DND-41 (cell line): ENCODE results near the gene ARHGAP22.
"Not testable (repeated sequence)": the region's sequence is repeated elsewhere in the genome, so short reads cannot be mapped to it uniquely, and the experiment has no call there.

Experiments used
- ATAC-seq: fragments of 200-7000 bp; cut with Tn5 transposase; 3 replicates; pipeline ENCODE4 v1.9.1; 2021; ENCODE audit warnings: low read depth; ENCODE audit not compliant: insufficient read depth
- DNase-seq: peaks from one replicate; pipeline ENCODE4 v3.0.0-alpha.2; 2020
- H2AFZ ChIP-seq: 2 replicates; pipeline ENCODE4 v1.6.0; 2012; ENCODE audit warnings: low read depth, low read length
- H3K27ac ChIP-seq: 2 replicates; pipeline ENCODE4 v1.5.1; 2012; ENCODE audit warnings: low read length, inconsistent platforms
- H3K27me3 ChIP-seq: fragments of 200-600 bp; sonication (generic); 2 replicates; pipeline ENCODE4 v1.6.0; 2012; ENCODE audit warnings: low read length, mild to moderate bottlenecking, inconsistent platforms; ENCODE audit not compliant: insufficient read depth, poor library complexity
- H3K36me3 ChIP-seq: 2 replicates; pipeline ENCODE4 v1.5.1; 2012; ENCODE audit warnings: low read length, inconsistent platforms; ENCODE audit not compliant: insufficient read depth
- H3K4me1 ChIP-seq: 2 replicates; pipeline ENCODE4 v1.5.1; 2012; ENCODE audit warnings: mild to moderate bottlenecking, low read length; ENCODE audit not compliant: insufficient read depth
- H3K4me2 ChIP-seq: 2 replicates; pipeline ENCODE4 v1.6.0; 2012; ENCODE audit warnings: mild to moderate bottlenecking, moderate library complexity, low read length, inconsistent platforms; ENCODE audit not compliant: insufficient read depth
- H3K4me3 ChIP-seq, 2 experiments: fragments of 200-600 bp in 1 of 2; shearing (Covaris generic) in 1 of 2; 2 replicates each; pipeline ENCODE4 v1.5.1; 2012 to 2016; ENCODE audit warnings: inconsistent platforms in 2 of 2, low read length in 2 of 2, mild to moderate bottlenecking in 2 of 2, low read depth in 1 of 2, moderate library complexity in 1 of 2
- H3K79me2 ChIP-seq: 2 replicates; pipeline ENCODE4 v1.6.0; 2012; ENCODE audit warnings: low read length, inconsistent platforms; ENCODE audit not compliant: insufficient read depth
- H3K9ac ChIP-seq: 2 replicates; pipeline ENCODE4 v1.6.0; 2012; ENCODE audit warnings: low read depth, mild to moderate bottlenecking, inconsistent platforms, low read length, moderate library complexity
- H3K9me3 ChIP-seq: 2 replicates; pipeline ENCODE4 v1.5.1; 2012; ENCODE audit warnings: low read length, moderate library complexity, mild to moderate bottlenecking, inconsistent platforms; ENCODE audit not compliant: insufficient read depth, severe bottlenecking
- H4K20me1 ChIP-seq: 2 replicates; pipeline ENCODE4 v1.6.0; 2012; ENCODE audit warnings: low read length; ENCODE audit not compliant: insufficient read depth
- CTCF ChIP-seq: IDR thresholded peaks from 2 replicates; pipeline ENCODE4 v1.5.1; 2012; ENCODE audit warnings: borderline replicate concordance, low read length, moderate library complexity, mild to moderate bottlenecking; ENCODE audit not compliant: poor library complexity, severe bottlenecking; ENCODE audit errors: extremely low read depth
- EZH2 ChIP-seq: IDR thresholded peaks from 3 replicates; pipeline ENCODE4 v1.6.1; 2012; ENCODE audit warnings: borderline replicate concordance, low read depth, mild to moderate bottlenecking, moderate library complexity, low read length, inconsistent platforms; ENCODE audit not compliant: severe bottlenecking

ARHGAP22 gene

GRCh38 chr10:48428896-48429295, 176.0 kb downstream of the ARHGAP22 start:
- Histone ChIP-seq H4K20me1 (no peaks in the 10 kb centered on the region), H3K4me3 (no peak overlapping the region), H3K9ac (no peak overlapping the region), H3K27me3 (no peaks in the 10 kb centered on the region), H3K27ac (no peak overlapping the region), H2AFZ (no peak overlapping the region), H3K36me3 (peaks cover 54% of the 10 kb centered on the region; the same call in 1 of the 2 replicates), H3K4me2 (no peak overlapping the region), H3K4me1 (no peaks in the 10 kb centered on the region), H3K79me2 (no peaks in the 10 kb centered on the region), H3K9me3 (no peaks in the 10 kb centered on the region)
- no peak for ATAC-seq
- no peak for TF ChIP-seq CTCF
- TF ChIP-seq EZH2, result no peak
- no peak for DNase-seq

- H3K36me3 ChIP-seq, result peaks cover 29% of the 10 kb centered on the region; the same call in 1 of the 2 replicates
- DNase-seq (no peak), ATAC-seq (no peak)
- H4K20me1 ChIP-seq, result no peaks in the 10 kb centered on the region
- no peak overlapping the region for H2AFZ ChIP-seq
- H3K79me2 ChIP-seq, result no peaks in the 10 kb centered on the region
- H3K27ac ChIP-seq, result no peak overlapping the region
- H3K4me1 ChIP-seq, result no peaks in the 10 kb centered on the region
- no peak overlapping the region for H3K9ac ChIP-seq
- H3K27me3 ChIP-seq, result no peaks in the 10 kb centered on the region
- TF ChIP-seq EZH2, result no peak
- TF ChIP-seq CTCF, result no peak
- no peak overlapping the region for H3K4me3 ChIP-seq
- H3K4me2 ChIP-seq, result no peak overlapping the region
- no peaks in the 10 kb centered on the region for H3K9me3 ChIP-seq
Observed at GRCh38 chr10:48423884-48424283, 181.0 kb downstream of the ARHGAP22 start.

GRCh38 chr10:48421862-48422261, 183.0 kb downstream of the ARHGAP22 start:
- not testable (repeated sequence) for H3K9me3 ChIP-seq, H4K20me1 ChIP-seq, H3K4me2 ChIP-seq, H3K4me1 ChIP-seq, H3K9ac ChIP-seq, ATAC-seq, H2AFZ ChIP-seq, H3K4me3 ChIP-seq, H3K27me3 ChIP-seq, DNase-seq, H3K79me2 ChIP-seq, H3K27ac ChIP-seq
- peaks cover 20% of the 10 kb centered on the region; the same call in 1 of the 2 replicates for H3K36me3 ChIP-seq

- no peaks in the 10 kb centered on the region for H3K79me2 ChIP-seq
- no peak overlapping the region for H3K4me2 ChIP-seq
- no peak overlapping the region for H3K9ac ChIP-seq
- no peak for DNase-seq
- ATAC-seq, result no peak
- no peak overlapping the region for H2AFZ ChIP-seq
- H3K27ac ChIP-seq, result no peak overlapping the region
- no peaks in the 10 kb centered on the region for H3K9me3 ChIP-seq
- no peak overlapping the region for H3K4me3 ChIP-seq
- no peaks in the 10 kb centered on the region for H3K27me3 ChIP-seq
- H3K36me3 ChIP-seq, result peaks cover 10% of the 10 kb centered on the region; the same call in 1 of the 2 replicates
- TF ChIP-seq CTCF, result no peak
- no peak for TF ChIP-seq EZH2
- H4K20me1 ChIP-seq, result 0 out of 2 replicates have a peak, but pooled peaks cover 4% of the 10 kb centered on the region
- no peaks in the 10 kb centered on the region for H3K4me1 ChIP-seq
Observed at GRCh38 chr10:48419714-48420113, 185.2 kb downstream of the ARHGAP22 start.
